Measurements from ENCODE around the gene CHST15.
"Not testable (repeated sequence)": the region's sequence is repeated elsewhere in the genome, so short reads cannot be mapped to it uniquely, and the experiment has no call there.

CHST15 gene

GRCh38 chr10:124106241-124106879, 13.0 kb upstream of the CHST15 start:
- peaks cover 5% of the 10 kb centered on the region for H3K27me3 ChIP-seq (ENCODE audit: control insufficient read depth, insufficient read depth, low read length)
- peaks cover 13% of the 10 kb centered on the region for H3K4me1 ChIP-seq (ENCODE audit: control insufficient read depth, insufficient read depth, low read length)
- H3K9ac ChIP-seq (ENCODE audit: low read depth, low read length), result no peak overlapping the region
- H3K36me3 ChIP-seq (ENCODE audit: insufficient read depth, low read length), result no peaks in the 10 kb centered on the region
- H3K4me2 ChIP-seq (ENCODE audit: low read length), result peak overlapping the region; percentile 57
- no peak overlapping the region for H3K4me3 ChIP-seq (ENCODE audit: low read length)
- no peaks in the 10 kb centered on the region for H3K9me3 ChIP-seq (replicated peaks; ENCODE audit: low read length)

GRCh38 chr10:124105594-124105993, 12.2 kb upstream of the CHST15 start:
- Histone ChIP-seq H3K27me3 (ENCODE audit: control insufficient read depth, insufficient read depth, low read length) (peaks cover 1% of the 10 kb centered on the region), H3K4me2 (ENCODE audit: low read length) (no peak overlapping the region), H3K9me3 (replicated peaks; ENCODE audit: low read length) (no peaks in the 10 kb centered on the region)

GRCh38 chr10:124105045-124105444, 11.6 kb upstream of the CHST15 start:
- no peak overlapping the region for H3K9ac ChIP-seq (ENCODE audit: low read depth, low read length)
- H3K27me3 ChIP-seq (ENCODE audit: control insufficient read depth, insufficient read depth, low read length), result no peaks in the 10 kb centered on the region
- no peak overlapping the region for H3K4me3 ChIP-seq (ENCODE audit: low read length)
- no peaks in the 10 kb centered on the region for H3K36me3 ChIP-seq (ENCODE audit: insufficient read depth, low read length)
- H3K4me2 ChIP-seq (ENCODE audit: low read length), result no peak overlapping the region
- peaks cover 13% of the 10 kb centered on the region for H3K4me1 ChIP-seq (ENCODE audit: control insufficient read depth, insufficient read depth, low read length)
- H3K9me3 ChIP-seq (replicated peaks; ENCODE audit: low read length), result peaks cover 2% of the 10 kb centered on the region

More at GRCh38 chr10:124105594-124105993, 12.2 kb upstream of the CHST15 start:
- Histone ChIP-seq H3K4me1 (ENCODE audit: control insufficient read depth, insufficient read depth, low read length) (peaks cover 13% of the 10 kb centered on the region), H3K9ac (ENCODE audit: low read depth, low read length) (no peak overlapping the region), H3K4me3 (ENCODE audit: low read length) (no peak overlapping the region), H3K36me3 (ENCODE audit: insufficient read depth, low read length) (no peaks in the 10 kb centered on the region)

GRCh38 chr10:124104011-124104627, 10.7 kb upstream of the CHST15 start:
- Histone ChIP-seq H3K36me3 (ENCODE audit: insufficient read depth, low read length) (no peaks in the 10 kb centered on the region), H3K27me3 (ENCODE audit: control insufficient read depth, insufficient read depth, low read length) (peaks cover under 1% of the 10 kb centered on the region), H3K9me3 (replicated peaks; ENCODE audit: low read length) (peaks cover 4% of the 10 kb centered on the region), H3K4me2 (ENCODE audit: low read length) (no peak overlapping the region), H3K4me3 (ENCODE audit: low read length) (no peak overlapping the region), H3K9ac (ENCODE audit: low read depth, low read length) (no peak overlapping the region), H3K4me1 (ENCODE audit: control insufficient read depth, insufficient read depth, low read length) (peaks cover 13% of the 10 kb centered on the region)

- peaks cover 9% of the 10 kb centered on the region for H3K4me1 ChIP-seq (ENCODE audit: control insufficient read depth, insufficient read depth, low read length)
- H3K9me3 ChIP-seq (replicated peaks; ENCODE audit: low read length), result peaks cover 4% of the 10 kb centered on the region
- H3K9ac ChIP-seq (ENCODE audit: low read depth, low read length), result no peak overlapping the region
- no peak overlapping the region for H3K4me2 ChIP-seq (ENCODE audit: low read length)
- no peak overlapping the region for H3K4me3 ChIP-seq (ENCODE audit: low read length)
- H3K36me3 ChIP-seq (ENCODE audit: insufficient read depth, low read length), result no peaks in the 10 kb centered on the region
- peaks cover 26% of the 10 kb centered on the region for H3K27me3 ChIP-seq (ENCODE audit: control insufficient read depth, insufficient read depth, low read length)
Observed at GRCh38 chr10:124101351-124101750, 8.0 kb upstream of the CHST15 start.

- peaks cover 32% of the 10 kb centered on the region for H3K27me3 ChIP-seq (ENCODE audit: control insufficient read depth, insufficient read depth, low read length)
- H3K9ac ChIP-seq (ENCODE audit: low read depth, low read length); H3K9me3 ChIP-seq (replicated peaks; ENCODE audit: low read length); H3K4me2 ChIP-seq (ENCODE audit: low read length); H3K36me3 ChIP-seq (ENCODE audit: insufficient read depth, low read length); H3K4me3 ChIP-seq (ENCODE audit: low read length); H3K4me1 ChIP-seq (ENCODE audit: control insufficient read depth, insufficient read depth, low read length): not testable (repeated sequence)
Observed at GRCh38 chr10:124100651-124101050, 7.3 kb upstream of the CHST15 start.

GRCh38 chr10:124100124-124100523, 6.7 kb upstream of the CHST15 start:
- Histone ChIP-seq H3K4me3 (ENCODE audit: low read length) (no peak overlapping the region), H3K36me3 (ENCODE audit: insufficient read depth, low read length) (no peaks in the 10 kb centered on the region), H3K27me3 (ENCODE audit: control insufficient read depth, insufficient read depth, low read length) (peaks cover 37% of the 10 kb centered on the region), H3K4me2 (ENCODE audit: low read length) (no peak overlapping the region), H3K4me1 (ENCODE audit: control insufficient read depth, insufficient read depth, low read length) (no peaks in the 10 kb centered on the region), H3K9me3 (replicated peaks; ENCODE audit: low read length) (peaks cover 4% of the 10 kb centered on the region), H3K9ac (ENCODE audit: low read depth, low read length) (no peak overlapping the region)

GRCh38 chr10:124099604-124100003, 6.2 kb upstream of the CHST15 start:
- Histone ChIP-seq H3K4me2 (ENCODE audit: low read length) (no peak overlapping the region), H3K27me3 (ENCODE audit: control insufficient read depth, insufficient read depth, low read length) (peaks cover 43% of the 10 kb centered on the region), H3K36me3 (ENCODE audit: insufficient read depth, low read length) (no peaks in the 10 kb centered on the region), H3K4me1 (ENCODE audit: control insufficient read depth, insufficient read depth, low read length) (no peaks in the 10 kb centered on the region), H3K4me3 (ENCODE audit: low read length) (no peak overlapping the region), H3K9me3 (replicated peaks; ENCODE audit: low read length) (peaks cover 4% of the 10 kb centered on the region), H3K9ac (ENCODE audit: low read depth, low read length) (no peak overlapping the region)

- H3K9me3 ChIP-seq (replicated peaks; ENCODE audit: low read length), result peaks cover 4% of the 10 kb centered on the region
- H3K4me2 ChIP-seq (ENCODE audit: low read length), result no peak overlapping the region
- no peaks in the 10 kb centered on the region for H3K36me3 ChIP-seq (ENCODE audit: insufficient read depth, low read length)
- no peak overlapping the region for H3K4me3 ChIP-seq (ENCODE audit: low read length)
- peaks cover 4% of the 10 kb centered on the region for H3K4me1 ChIP-seq (ENCODE audit: control insufficient read depth, insufficient read depth, low read length)
- peaks cover 47% of the 10 kb centered on the region for H3K27me3 ChIP-seq (ENCODE audit: control insufficient read depth, insufficient read depth, low read length)
- no peak overlapping the region for H3K9ac ChIP-seq (ENCODE audit: low read depth, low read length)
Observed at GRCh38 chr10:124098575-124098974, 5.2 kb upstream of the CHST15 start.

GRCh38 chr10:124097883-124098282, 4.5 kb upstream of the CHST15 start:
- Histone ChIP-seq H3K4me2 (ENCODE audit: low read length) (no peak overlapping the region), H3K9me3 (replicated peaks; ENCODE audit: low read length) (peaks cover 4% of the 10 kb centered on the region), H3K27me3 (ENCODE audit: control insufficient read depth, insufficient read depth, low read length) (peaks cover 47% of the 10 kb centered on the region), H3K36me3 (ENCODE audit: insufficient read depth, low read length) (no peaks in the 10 kb centered on the region), H3K4me1 (ENCODE audit: control insufficient read depth, insufficient read depth, low read length) (peaks cover 4% of the 10 kb centered on the region), H3K9ac (ENCODE audit: low read depth, low read length) (no peak overlapping the region), H3K4me3 (ENCODE audit: low read length) (no peak overlapping the region)

GRCh38 chr10:124096494-124096893, 3.1 kb upstream of the CHST15 start:
- Histone ChIP-seq H3K4me1 (ENCODE audit: control insufficient read depth, insufficient read depth, low read length) (peaks cover 4% of the 10 kb centered on the region), H3K9me3 (replicated peaks; ENCODE audit: low read length) (peaks cover 4% of the 10 kb centered on the region), H3K27me3 (ENCODE audit: control insufficient read depth, insufficient read depth, low read length) (peaks cover 51% of the 10 kb centered on the region), H3K4me2 (ENCODE audit: low read length) (no peak overlapping the region), H3K36me3 (ENCODE audit: insufficient read depth, low read length) (no peaks in the 10 kb centered on the region), H3K9ac (ENCODE audit: low read depth, low read length) (no peak overlapping the region), H3K4me3 (ENCODE audit: low read length) (no peak overlapping the region)

GRCh38 chr10:124095801-124096200, 2.4 kb upstream of the CHST15 start:
- H3K4me2 ChIP-seq (ENCODE audit: low read length); H3K9me3 ChIP-seq (replicated peaks; ENCODE audit: low read length); H3K4me1 ChIP-seq (ENCODE audit: control insufficient read depth, insufficient read depth, low read length); H3K36me3 ChIP-seq (ENCODE audit: insufficient read depth, low read length); H3K4me3 ChIP-seq (ENCODE audit: low read length); H3K9ac ChIP-seq (ENCODE audit: low read depth, low read length): not testable (repeated sequence)
- peaks cover 58% of the 10 kb centered on the region for H3K27me3 ChIP-seq (ENCODE audit: control insufficient read depth, insufficient read depth, low read length)

Measured in skeletal muscle satellite cell (primary cell).